GM19035 (cell line): Measurements from ENCODE around the gene ETS1.
"Not testable (repeated sequence)": the region's sequence is repeated elsewhere in the genome, so short reads cannot be mapped to it uniquely, and the experiment has no call there.

Experiments
- ATAC-seq: cut with Tn5 transposase; IDR thresholded peaks from one replicate; pipeline ENCODE4 v1.9.1; 2021; ENCODE audit not compliant: unreplicated experiment

ETS1 gene

DNA sequence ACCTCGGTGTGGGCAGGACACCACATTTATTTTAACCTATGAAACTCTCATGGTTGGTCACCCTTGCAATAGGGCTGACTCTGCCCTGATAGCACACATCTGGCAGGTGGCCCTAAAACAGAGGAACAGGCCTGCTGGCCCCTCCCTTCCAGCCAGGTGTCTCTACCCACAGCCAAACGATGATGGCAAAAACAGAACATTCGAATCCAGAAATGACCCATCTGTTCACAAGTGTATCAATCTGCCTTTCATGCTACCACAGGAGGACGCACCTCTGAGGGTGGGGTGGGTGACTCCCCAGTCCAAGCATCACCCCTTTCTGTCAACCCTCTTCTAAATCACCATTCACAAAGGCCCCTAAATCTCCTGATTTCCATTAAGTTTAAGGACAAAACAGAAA lies 118.1 kb downstream of the ETS1 start:
- peak; percentile 48 for ATAC-seq

GRCh38 chr11:128468111-128468510 lies 119.2 kb downstream of the ETS1 start:
- no peak for ATAC-seq

DNA sequence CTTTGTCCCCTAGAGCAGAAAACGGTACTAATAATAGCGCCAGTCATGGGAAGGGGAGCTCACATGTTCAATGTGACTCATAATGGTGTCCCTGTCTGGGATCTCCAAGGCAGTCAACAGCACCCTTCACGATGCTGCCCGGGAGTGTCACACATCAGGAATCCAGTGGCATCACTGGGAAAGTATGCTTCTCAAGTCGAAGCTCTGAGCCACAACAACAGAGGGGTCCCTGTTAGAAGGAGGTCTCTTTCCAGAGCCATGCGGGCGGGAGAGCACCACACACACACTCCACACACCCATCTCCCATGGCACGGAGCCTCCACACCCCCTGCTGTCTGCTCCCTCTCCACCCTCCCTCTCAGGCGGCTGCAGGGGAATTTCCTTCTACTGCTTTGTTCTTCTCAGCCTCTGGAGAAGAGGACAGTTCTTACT lies 119.7 kb downstream of the ETS1 start:
- no peak for ATAC-seq

GRCh38 chr11:128467041-128467440 lies 120.3 kb downstream of the ETS1 start:
- no peak for ATAC-seq

- no peak for ATAC-seq
Measured at GRCh38 chr11:128465946-128466705, 121.2 kb downstream of the ETS1 start.

DNA sequence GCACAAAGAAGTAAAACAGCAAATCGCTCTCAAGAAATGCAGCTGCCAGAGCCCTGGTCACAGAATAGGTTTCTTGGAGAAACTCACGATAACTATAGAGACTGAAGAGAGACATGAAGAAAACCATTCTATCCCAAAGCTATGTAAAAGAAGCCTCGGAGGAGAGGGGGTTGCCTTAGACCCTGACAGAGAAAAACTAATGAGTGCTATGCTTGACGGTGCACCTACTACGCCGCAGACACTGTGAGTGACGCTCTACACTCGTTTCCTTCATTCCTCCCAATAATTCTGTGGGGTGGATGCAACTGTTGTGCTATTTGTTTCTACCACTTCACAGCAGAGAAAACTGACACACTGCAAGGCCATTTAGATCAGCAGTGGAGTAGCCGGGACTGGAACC lies 121.8 kb downstream of the ETS1 start:
- ATAC-seq: no peak

DNA sequence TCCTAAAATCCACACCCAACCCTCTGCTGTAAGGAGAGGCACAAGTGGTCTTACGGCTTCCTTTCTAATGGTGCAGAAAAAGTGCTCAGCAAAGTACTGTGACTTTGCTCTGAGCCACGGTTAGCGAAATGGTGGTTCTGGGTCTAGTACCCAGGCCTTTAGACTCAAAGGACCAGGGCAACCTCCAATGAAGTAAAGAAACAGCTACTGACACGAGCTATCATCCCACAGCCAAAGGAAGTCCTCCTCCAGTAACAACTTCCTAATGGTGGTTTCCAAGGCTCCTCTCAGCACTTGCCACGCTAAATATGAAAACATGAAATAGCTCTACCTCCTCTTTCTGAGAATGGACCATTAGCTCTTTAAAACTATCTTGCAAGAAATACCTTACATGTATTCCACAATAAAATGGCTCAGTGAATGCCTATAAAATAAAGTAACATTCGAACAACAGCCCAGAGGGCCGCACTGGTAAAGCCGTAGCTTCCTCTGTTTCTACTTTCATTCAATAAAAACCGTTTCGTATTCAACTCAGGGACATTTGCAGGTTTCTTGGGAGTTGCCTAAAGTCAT lies 122.4 kb downstream of the ETS1 start:
- no peak for ATAC-seq

- no peak for ATAC-seq
Measured at GRCh38 chr11:128463979-128464378, 123.4 kb downstream of the ETS1 start.

GRCh38 chr11:128463371-128463829 lies 124.0 kb downstream of the ETS1 start:
- no peak for ATAC-seq

- ATAC-seq: no peak
Measured at GRCh38 chr11:128462922-128463321, 124.4 kb downstream of the ETS1 start.

DNA sequence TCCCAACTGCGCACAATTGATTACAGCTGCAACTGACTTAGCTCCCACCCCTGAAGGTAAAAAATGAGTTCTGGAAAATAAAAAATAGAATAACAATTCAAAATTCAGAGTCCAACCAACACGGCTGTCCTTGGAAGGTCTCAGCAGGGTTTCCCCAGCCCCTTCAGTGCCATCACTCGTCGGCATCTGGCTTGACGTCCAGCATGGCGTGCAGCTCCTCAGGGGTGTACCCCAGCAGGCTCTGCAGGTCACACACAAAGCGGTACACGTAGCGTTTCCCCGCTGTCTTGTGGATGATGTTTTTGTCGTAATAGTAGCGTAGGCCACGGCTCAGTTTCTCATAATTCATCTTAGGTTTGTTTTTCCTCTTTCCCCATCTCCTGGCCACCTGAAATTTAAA lies 125.2 kb downstream of the ETS1 start:
- ATAC-seq: no peak

DNA sequence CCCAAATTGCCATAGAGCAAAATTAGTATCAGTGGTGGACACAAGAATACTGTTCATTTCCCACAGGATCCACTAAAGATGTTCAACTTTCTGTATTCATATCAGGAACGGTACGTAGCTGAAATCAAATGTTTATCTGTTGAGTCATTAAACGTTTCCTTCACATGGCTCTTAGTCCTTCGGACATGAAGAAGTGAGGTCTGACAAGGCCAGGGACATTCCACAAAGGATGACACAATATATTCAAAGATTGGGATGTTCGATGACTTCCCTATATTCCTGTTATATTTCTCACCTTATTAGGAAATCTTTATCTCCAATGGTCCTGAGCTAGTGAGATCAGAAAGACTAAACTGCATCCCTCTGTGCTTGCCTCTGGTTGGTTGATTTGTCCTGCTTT lies 129.0 kb downstream of the ETS1 start:
- ATAC-seq: no peak

DNA sequence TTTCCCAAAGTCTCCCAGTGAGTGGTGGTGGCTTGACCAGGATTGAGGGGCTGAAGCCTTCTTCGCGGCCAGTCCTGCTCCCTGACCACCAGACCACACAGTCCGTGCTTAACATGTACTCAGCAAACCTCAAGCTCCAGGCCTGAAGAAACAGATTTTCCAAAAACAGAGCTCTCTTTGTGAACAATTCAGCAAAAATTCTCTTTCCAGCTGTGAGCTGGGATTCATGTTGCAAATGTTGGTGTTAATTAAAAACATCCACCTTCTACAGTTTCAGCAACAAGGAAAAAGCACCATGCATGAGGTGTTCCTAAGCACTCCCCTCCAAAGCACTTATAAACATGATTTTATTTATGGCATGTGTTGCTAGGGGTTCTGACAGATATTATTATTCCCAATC lies 129.5 kb downstream of the ETS1 start:
- no peak for ATAC-seq

GRCh38 chr11:128456566-128457268 lies 130.6 kb downstream of the ETS1 start:
- no peak for ATAC-seq

GRCh38 chr11:128455766-128456165 lies 131.6 kb downstream of the ETS1 start:
- ATAC-seq: no peak

DNA sequence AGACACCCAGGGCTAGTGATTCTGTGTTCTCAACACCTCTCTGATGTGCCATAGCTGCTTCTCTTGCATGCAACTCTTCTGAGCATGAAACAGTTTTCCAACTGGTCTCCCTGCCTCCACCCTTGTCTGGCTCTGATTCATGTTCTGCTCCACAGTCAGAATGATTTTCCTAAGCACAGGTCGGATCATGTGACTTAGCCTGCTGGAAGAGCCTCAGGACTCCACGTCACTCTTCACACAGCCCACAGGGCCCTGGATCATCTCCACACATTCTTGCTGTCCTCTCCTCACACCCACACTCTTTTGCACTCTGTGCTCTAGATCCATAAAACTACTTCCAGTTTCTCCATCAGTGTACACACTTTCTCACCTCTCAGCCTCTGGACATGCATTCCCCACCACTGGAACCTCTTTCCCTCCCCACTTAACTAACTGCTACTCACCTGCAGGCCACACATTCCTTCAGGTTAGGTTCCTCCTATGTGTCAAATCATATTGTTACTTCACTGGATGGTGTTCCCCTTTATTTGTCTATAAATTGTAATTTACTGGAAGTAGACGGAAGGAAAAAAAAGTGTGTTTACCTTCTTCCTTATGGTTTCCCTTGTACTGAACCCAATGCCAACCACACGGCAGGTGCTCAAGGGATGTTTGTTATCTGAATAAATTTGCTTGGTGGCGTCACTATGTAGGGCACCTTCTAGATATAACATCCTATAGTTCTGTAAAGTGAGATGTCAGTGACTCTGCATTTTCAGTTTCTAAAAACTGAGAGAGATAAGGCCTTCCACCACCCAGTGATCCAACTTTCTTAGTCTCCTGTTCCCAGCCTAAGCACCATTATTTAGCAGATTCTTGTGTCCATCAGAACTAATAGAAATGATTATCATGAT lies 133.7 kb downstream of the ETS1 start:
- no peak for ATAC-seq

DNA sequence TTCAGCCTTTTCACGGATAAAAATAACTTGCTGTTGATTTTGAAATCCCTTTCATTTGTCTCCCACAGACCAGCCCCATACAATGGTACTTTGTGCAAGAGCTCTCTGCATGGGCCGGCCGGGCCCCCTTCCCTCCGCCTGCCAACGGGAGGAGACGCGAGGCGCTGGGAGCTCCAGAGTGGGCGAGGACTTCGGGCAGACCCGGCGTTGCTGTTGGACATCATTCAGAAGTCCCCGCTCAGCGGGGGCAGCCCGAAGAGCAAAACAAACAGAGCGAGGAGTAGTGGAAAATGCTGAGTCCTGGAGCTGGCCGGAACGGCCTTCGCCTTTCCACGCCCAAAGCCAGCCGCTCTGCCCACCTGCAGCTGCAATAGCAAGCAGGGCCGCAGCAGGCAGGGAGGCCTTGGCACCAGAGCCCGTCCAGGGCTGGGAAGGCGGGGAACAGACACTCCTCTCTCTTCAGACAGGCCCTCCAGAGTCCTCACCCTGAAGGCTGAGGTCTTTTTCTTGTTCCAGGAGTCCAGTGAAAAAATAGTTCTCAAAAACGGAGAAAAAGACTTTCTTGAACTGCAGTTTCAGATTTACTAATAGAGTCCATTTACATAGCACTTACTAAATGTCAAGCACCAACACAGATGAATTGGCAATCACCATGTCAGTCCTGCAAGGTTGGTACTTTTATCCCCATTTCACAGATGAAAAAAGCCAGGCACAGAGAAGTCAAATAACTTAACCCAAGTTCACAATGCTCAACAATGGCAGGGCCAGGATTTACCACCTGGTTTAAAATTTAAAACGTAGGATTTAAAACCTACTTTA lies 135.5 kb downstream of the ETS1 start:
- no peak for ATAC-seq

- ATAC-seq: no peak
Measured at GRCh38 chr11:128450882-128451651, 136.3 kb downstream of the ETS1 start.

GRCh38 chr11:128450425-128450824 lies 136.9 kb downstream of the ETS1 start:
- not testable (repeated sequence) for ATAC-seq
